Adrenal gland (tissue), 12 donors: ENCODE measurements around the gene B9D1. TPM values are rescaled to one million over a fixed set of nuclear protein-coding genes. Genes with fewer than 3 reads are reported as not detected.

Experiments used
- DNase-seq, 7 donors: peaks; one replicate each; pipeline ENCODE4 v3.0.0-alpha.2; 2019 to 2020
- H3K27ac ChIP-seq, 5 donors: fragments of 200-600 bp; sonication (generic) in 4 of 5; 1 replicate in 3 of 5; 2 replicates in 2 of 5; pipeline versions ENCODE4 v1.5.1 to v1.8.0; 2016 to 2020; ENCODE audit warnings: mild to moderate bottlenecking in 1 of 5
- H3K27me3 ChIP-seq: fragments of 200-600 bp; 2 replicates; pipeline ENCODE4 v1.8.0; 2021
- H3K36me3 ChIP-seq, 2 donors: fragments of 200-600 bp; replicated peaks in 1 of 2; 1 replicate in 1 of 2; 2 replicates in 1 of 2; pipeline versions ENCODE4 v1.5.1 to v1.8.0; 2018 to 2022
- H3K4me1 ChIP-seq, 2 donors: fragments of 200-600 bp; replicated peaks in 1 of 2; 1 replicate in 1 of 2; 2 replicates in 1 of 2; pipeline versions ENCODE4 v1.5.1 to v1.8.0; 2018 to 2021
- H3K4me3 ChIP-seq, 4 donors: fragments of 200-600 bp; sonication (generic) in 3 of 4; one replicate each; pipeline ENCODE4 v1.5.1; 2016 to 2018
- H3K9me3 ChIP-seq, 3 donors: fragments of 200-600 bp; sonication (generic) in 1 of 3; replicated peaks in 1 of 3; 1 replicate in 2 of 3; 2 replicates in 1 of 3; pipeline versions ENCODE4 v1.5.1 to v1.8.0; 2016 to 2021
- CTCF ChIP-seq, 6 experiments: fragments of 450-650 bp in 4 of 6; fragments of 200-600 bp in 2 of 6; sonication (generic) in 1 of 6; IDR thresholded peaks; 1 replicate in 5 of 6; 2 replicates in 1 of 6; pipeline versions ENCODE4 v1.5.1 to v1.8.0; 2016 to 2021; ENCODE audit warnings: antibody characterized with exemption in 6 of 6, mild to moderate bottlenecking in 2 of 6, moderate library complexity in 1 of 6
- POLR2A ChIP-seq, 2 donors: fragments of 450-650 bp; IDR thresholded peaks; one replicate each; pipeline ENCODE4 v1.6.1; 2017; ENCODE audit warnings: antibody characterized with exemption in 2 of 2, mild to moderate bottlenecking in 2 of 2, moderate library complexity in 1 of 2
- WGBS, 4 donors: extraction: QIAGEN DNeasy Blood & Tissue Kit in 2 of 4; methylation state at CpG; one replicate each; pipeline versions ENCODE4 v1.1.5 to v1.1.7; 2013 to 2017; 5-methylcytosine and 5-hydroxymethylcytosine counted together
- intact Hi-C, 2 donors: fragments of 100-400 bp; cut with DNase I; formaldehyde crosslinking; loops; one replicate each; pipeline versions ENCODE4 v1.14.1 to v1.15.0; 2022 to 2023
- polyA plus RNA-seq, 3 donors: library from polyadenylated mRNA; stranded (reverse); fragments of 200-250 nt in 2 of 3; fragments of 350-450 nt in 1 of 3; fragmentation: Illumina TruSeq in 1 of 3; extraction: RNeasy Lipid Tissue Mini Kit (QIAGEN cat#74804) in 1 of 3; gene quantifications; one replicate each; pipeline ENCODE4 v1.2.3, GENCODE V29; 2013 to 2014
- total RNA-seq, 9 donors: library from RNA; depleted of rRNA in 4 of 9; stranded (reverse); fragments of >200 nt in 4 of 9; fragments of 120-200 nt in 1 of 9; fragmentation: NEBNext Ultra II Directional in 1 of 9; extraction: Animal tissue kit (Norgen Biotek cat#: 25700) in 1 of 9; gene quantifications; one replicate each; pipeline versions ENCODE4 v1.1.0 to v1.2.4, GENCODE V29; 2013 to 2023
- donor health status: healthy with polysubstance abuse.
- donor health status: Bipolar disorder and iron deficiency.
- donor health status: DM: yes; HTN: yes; CAD: no.
- donor health status: DM: no; HTN: no; CAD: no.
- donor health status: DM: no; HTN: no; CAD: no.
- donor health status: DM: yes; HTN: yes; CAD: no.

The B9D1 gene
- total and polyA plus RNA-seq, 12 donors, result 19.3 to 67.7 (median 30.1) TPM

- no peak for DNase-seq
- no peak overlapping the region for H3K27ac ChIP-seq
- intact Hi-C loops, result no loop called here
- no peaks in the 10 kb centered on the region for H3K9me3 ChIP-seq
- H3K4me3 ChIP-seq, result no peak overlapping the region
- H3K36me3 ChIP-seq, result no peaks in the 10 kb centered on the region
- no peak for TF ChIP-seq CTCF (IDR thresholded peaks at IDR 0.05)
- no peak for TF ChIP-seq POLR2A (IDR thresholded peaks at IDR 0.05)
- WGBS, 4 donors, result 94 to 97% (median 96%) methylated on average over 5 of the region's 5 CpGs
- no peaks in the 10 kb centered on the region for H3K27me3 ChIP-seq
- H3K4me1 ChIP-seq, result peaks cover 15 to 49% of the 10 kb centered on the region in 2 donors
These were observed 56.8 kb downstream of the B9D1 start for GRCh38 chr17:19305761-19306159.

GRCh38 chr17:19305256-19305655, 57.3 kb downstream of the B9D1 start:
- no peaks in the 10 kb centered on the region for H3K9me3 ChIP-seq
- 79 to 84% (median 82%) methylated on average over 5 of the region's 5 CpGs for WGBS, 4 donors
- no peak overlapping the region for H3K4me3 ChIP-seq
- H3K27ac ChIP-seq, result no peak overlapping the region
- TF ChIP-seq POLR2A (IDR thresholded peaks at IDR 0.05) (no peak), CTCF (IDR thresholded peaks at IDR 0.05) (no peak)
- H3K4me1 ChIP-seq, result peaks cover 15 to 49% of the 10 kb centered on the region in 2 donors
- H3K36me3 ChIP-seq, result no peaks in the 10 kb centered on the region
- no peaks in the 10 kb centered on the region for H3K27me3 ChIP-seq
- intact Hi-C loops, result no loop called here
- no peak for DNase-seq

GRCh38 chr17:19304751-19305150, 57.8 kb downstream of the B9D1 start:
- Histone ChIP-seq H3K27ac (peak overlapping the region in 3 of 5 donors; percentile 52 to 82 (median 56)), H3K4me1 (peaks cover 15 to 49% of the 10 kb centered on the region in 2 donors), H3K4me3 (no peak overlapping the region), H3K27me3 (no peaks in the 10 kb centered on the region), H3K9me3 (no peaks in the 10 kb centered on the region), H3K36me3 (no peaks in the 10 kb centered on the region)
- DNase-seq, result no peak
- no peak for TF ChIP-seq CTCF (IDR thresholded peaks at IDR 0.05)
- TF ChIP-seq POLR2A (IDR thresholded peaks at IDR 0.05), result no peak
- WGBS, 4 donors, result 85 to 95% (median 91%) methylated on average over 5 of the region's 5 CpGs
- intact Hi-C loops, result no loop called here

- Histone ChIP-seq H3K36me3 (no peaks in the 10 kb centered on the region), H3K27ac (peak overlapping the region in 3 of 5 donors; percentile 52 to 82 (median 56)), H3K4me3 (no peak overlapping the region), H3K27me3 (no peaks in the 10 kb centered on the region), H3K9me3 (no peaks in the 10 kb centered on the region), H3K4me1 (peaks cover 15 to 50% of the 10 kb centered on the region in 2 donors)
- intact Hi-C loops, result no loop called here
- DNase-seq, result peak; percentile 49 to 88 (median 74)
- 34 to 42% (median 38%) methylated on average over 4 to 7 of the region's 7 CpGs for WGBS, 4 donors
- TF ChIP-seq POLR2A (IDR thresholded peaks at IDR 0.05), result no peak
- TF ChIP-seq CTCF (IDR thresholded peaks at IDR 0.05), result no peak
These were observed 58.3 kb downstream of the B9D1 start for GRCh38 chr17:19304209-19304608.
